PC-9 (cell line): ENCODE measurements around the gene PAFAH1B1.

Experiments
- EZH2 ChIP-seq: fragments of 200-600 bp; sonication (generic); IDR thresholded peaks from 2 replicates; pipeline ENCODE4 v1.8.0; 2017; ENCODE audit warnings: antibody characterized with exemption, low read depth
- TF ChIP-seq, protein P1 (sequence below): fragments of 200-600 bp; sonication (generic); conservative IDR thresholded peaks from 2 replicates; pipeline ENCODE4 v1.6.1; 2017; ENCODE audit warnings: mixed run types, antibody characterized with exemption, mild to moderate bottlenecking, moderate library complexity

DNA sequence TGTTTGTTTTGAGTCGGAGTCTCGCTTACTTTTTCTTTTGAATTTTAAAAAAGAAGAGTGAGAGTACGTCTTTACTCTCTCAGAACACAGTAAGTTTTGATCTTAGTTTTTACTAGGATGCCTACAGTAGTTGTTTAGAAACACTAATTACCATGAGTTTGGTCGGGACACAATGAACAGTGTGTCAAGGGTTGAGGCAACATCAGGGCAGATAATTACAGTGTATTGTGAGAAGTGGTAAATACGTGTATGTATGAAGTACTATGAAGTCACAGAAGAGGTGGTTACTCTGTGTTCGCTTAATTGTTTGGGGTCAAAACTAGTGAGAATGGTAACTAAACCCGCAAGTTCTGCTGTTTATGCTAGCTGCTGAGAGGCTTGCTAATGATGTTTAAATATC is 18.2 kb downstream of the PAFAH1B1 start:
- TF ChIP-seq, protein P1, sequence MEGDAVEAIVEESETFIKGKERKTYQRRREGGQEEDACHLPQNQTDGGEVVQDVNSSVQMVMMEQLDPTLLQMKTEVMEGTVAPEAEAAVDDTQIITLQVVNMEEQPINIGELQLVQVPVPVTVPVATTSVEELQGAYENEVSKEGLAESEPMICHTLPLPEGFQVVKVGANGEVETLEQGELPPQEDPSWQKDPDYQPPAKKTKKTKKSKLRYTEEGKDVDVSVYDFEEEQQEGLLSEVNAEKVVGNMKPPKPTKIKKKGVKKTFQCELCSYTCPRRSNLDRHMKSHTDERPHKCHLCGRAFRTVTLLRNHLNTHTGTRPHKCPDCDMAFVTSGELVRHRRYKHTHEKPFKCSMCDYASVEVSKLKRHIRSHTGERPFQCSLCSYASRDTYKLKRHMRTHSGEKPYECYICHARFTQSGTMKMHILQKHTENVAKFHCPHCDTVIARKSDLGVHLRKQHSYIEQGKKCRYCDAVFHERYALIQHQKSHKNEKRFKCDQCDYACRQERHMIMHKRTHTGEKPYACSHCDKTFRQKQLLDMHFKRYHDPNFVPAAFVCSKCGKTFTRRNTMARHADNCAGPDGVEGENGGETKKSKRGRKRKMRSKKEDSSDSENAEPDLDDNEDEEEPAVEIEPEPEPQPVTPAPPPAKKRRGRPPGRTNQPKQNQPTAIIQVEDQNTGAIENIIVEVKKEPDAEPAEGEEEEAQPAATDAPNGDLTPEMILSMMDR, result no peak
- no peak for TF ChIP-seq EZH2
